Skeletal muscle satellite cell (primary cell): ENCODE data around the gene PYGL.
A peak's percentile ranks its signal among the peaks of the same experiment; 100 is the strongest.

Source experiments
- H3K27me3 ChIP-seq: 2 replicates; pipeline ENCODE4 v1.7.0; 2013; ENCODE audit warnings: low read length; ENCODE audit not compliant: control insufficient read depth, insufficient read depth
- H3K36me3 ChIP-seq: 2 replicates; pipeline ENCODE4 v1.7.0; 2013; ENCODE audit warnings: mild to moderate bottlenecking, control low read depth, low read length; ENCODE audit not compliant: insufficient read depth
- H3K4me1 ChIP-seq: 2 replicates; pipeline ENCODE4 v1.7.0; 2013; ENCODE audit warnings: low read length; ENCODE audit not compliant: control insufficient read depth, insufficient read depth
- H3K4me2 ChIP-seq: 2 replicates; pipeline ENCODE4 v1.7.0; 2013; ENCODE audit warnings: mild to moderate bottlenecking, low read length
- H3K4me3 ChIP-seq: 2 replicates; pipeline ENCODE4 v1.7.0; 2013; ENCODE audit warnings: low read length
- H3K9ac ChIP-seq: 2 replicates; pipeline ENCODE4 v1.7.0; 2013; ENCODE audit warnings: mild to moderate bottlenecking, low read depth, low read length, moderate library complexity
- H3K9me3 ChIP-seq: replicated peaks from 2 replicates; pipeline ENCODE4 v1.7.0; 2013; ENCODE audit warnings: mild to moderate bottlenecking, control low read depth, low read length

The PYGL gene

GRCh38 chr14:50887476-50887875 is 56.8 kb downstream of the PYGL start:
- Histone ChIP-seq H3K4me1 (no peaks in the 10 kb centered on the region), H3K27me3 (peaks cover 12% of the 10 kb centered on the region), H3K9ac (no peak overlapping the region), H3K9me3 (no peaks in the 10 kb centered on the region), H3K4me3 (no peak overlapping the region), H3K4me2 (no peak overlapping the region), H3K36me3 (no peaks in the 10 kb centered on the region)

GRCh38 chr14:50883827-50884197 is 60.5 kb downstream of the PYGL start:
- no peaks in the 10 kb centered on the region for H3K9me3 ChIP-seq
- no peaks in the 10 kb centered on the region for H3K4me1 ChIP-seq
- H3K9ac ChIP-seq = no peak overlapping the region
- H3K36me3 ChIP-seq = no peaks in the 10 kb centered on the region
- H3K27me3 ChIP-seq = peaks cover 32% of the 10 kb centered on the region
- no peak overlapping the region for H3K4me2 ChIP-seq
- no peak overlapping the region for H3K4me3 ChIP-seq

GRCh38 chr14:50882932-50883826 is 61.1 kb downstream of the PYGL start:
- H3K9ac ChIP-seq = no peak overlapping the region
- H3K36me3 ChIP-seq = no peaks in the 10 kb centered on the region
- no peaks in the 10 kb centered on the region for H3K9me3 ChIP-seq
- H3K4me3 ChIP-seq = no peak overlapping the region
- H3K4me2 ChIP-seq = no peak overlapping the region
- no peaks in the 10 kb centered on the region for H3K4me1 ChIP-seq
- H3K27me3 ChIP-seq = peaks cover 38% of the 10 kb centered on the region

DNA sequence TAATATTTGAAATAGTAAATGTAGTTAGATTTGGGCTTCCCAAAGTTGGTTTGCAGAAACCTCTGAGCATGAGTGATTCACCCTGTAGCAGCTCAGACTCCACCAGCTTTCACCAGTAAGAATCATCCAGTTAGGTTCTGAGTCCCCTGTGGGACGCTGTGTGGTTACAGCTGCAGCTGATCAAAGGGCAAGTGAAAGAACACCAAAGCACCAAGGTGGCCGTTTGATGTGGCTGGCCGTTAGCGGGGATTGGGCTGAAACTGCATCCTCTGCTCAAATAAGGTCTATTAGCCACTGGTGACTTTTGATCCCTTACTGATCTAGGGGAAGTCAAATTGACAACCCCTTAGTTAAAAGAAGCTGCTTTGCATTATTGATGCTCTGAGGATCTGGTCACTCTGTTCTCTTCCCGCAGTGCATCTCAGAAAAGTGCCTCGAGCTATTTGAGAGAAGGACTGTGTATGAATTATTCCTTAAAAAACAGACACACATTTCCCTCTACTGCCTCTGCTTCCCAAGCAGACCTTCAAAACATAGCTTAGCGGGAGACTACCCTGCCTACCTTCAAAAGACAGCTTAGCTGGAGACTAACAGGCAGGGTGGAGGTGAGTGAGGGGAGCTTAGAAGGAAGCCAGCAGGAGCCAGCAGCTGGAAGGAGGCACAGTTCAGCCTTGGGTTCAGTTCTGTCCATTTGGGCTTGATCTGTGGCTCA is 68.8 kb downstream of the PYGL start:
- Histone ChIP-seq H3K4me3 (no peak overlapping the region), H3K9me3 (no peaks in the 10 kb centered on the region), H3K27me3 (peaks cover 87% of the 10 kb centered on the region), H3K4me2 (no peak overlapping the region), H3K9ac (no peak overlapping the region), H3K4me1 (no peaks in the 10 kb centered on the region), H3K36me3 (no peaks in the 10 kb centered on the region)

GRCh38 chr14:50874757-50875156 is 69.5 kb downstream of the PYGL start:
- H3K36me3 ChIP-seq = no peaks in the 10 kb centered on the region
- H3K4me1 ChIP-seq = no peaks in the 10 kb centered on the region
- H3K27me3 ChIP-seq = peaks cover 91% of the 10 kb centered on the region
- H3K4me2 ChIP-seq = no peak overlapping the region
- no peak overlapping the region for H3K4me3 ChIP-seq
- H3K9ac ChIP-seq = no peak overlapping the region
- H3K9me3 ChIP-seq = no peaks in the 10 kb centered on the region

DNA sequence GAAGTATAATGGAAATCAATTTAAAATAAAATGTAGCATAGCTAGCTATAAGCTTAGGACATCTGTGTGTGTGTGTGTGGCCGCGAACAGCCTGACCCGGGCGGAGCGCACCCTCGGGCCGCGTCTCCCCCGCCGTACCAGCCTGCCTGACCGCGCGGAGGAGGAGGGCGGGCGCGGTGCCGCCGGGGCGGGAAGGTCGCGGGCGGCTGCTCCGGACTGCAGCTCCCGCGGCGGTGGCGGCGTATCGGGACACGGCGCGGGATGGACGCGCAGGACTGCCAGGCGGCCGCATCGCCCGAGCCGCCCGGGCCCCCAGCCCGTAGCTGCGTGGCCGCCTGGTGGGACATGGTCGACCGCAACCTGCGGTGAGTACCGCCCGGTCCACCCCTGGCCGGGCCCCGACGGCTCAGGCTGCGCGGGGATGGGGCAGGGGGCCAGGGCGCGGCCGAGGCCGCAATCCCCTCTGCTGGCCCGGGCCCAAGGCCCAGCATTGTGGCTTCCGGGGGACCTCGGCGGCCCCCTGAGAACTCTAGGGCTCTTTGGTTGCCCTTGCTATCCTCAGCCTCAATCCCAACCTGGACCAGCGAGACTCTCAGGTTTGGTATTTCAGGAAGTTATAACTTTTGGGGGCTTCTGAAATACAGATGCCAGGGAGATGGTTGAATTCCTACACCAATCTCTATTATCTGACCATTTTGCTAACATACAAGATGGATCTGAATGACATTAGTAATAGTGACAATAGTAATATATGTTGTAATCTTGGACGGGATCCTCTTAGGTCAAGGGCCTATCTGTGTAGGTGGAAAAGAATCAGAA is 72.2 kb downstream of the PYGL start, which contains the start of gene ABHD12B:
ABHD12B (plus strand) TSS at position 140 of the 819 bp plus-strand sequence; CDS start at position 262, 122 bp downstream.
- Histone ChIP-seq H3K36me3 (no peaks in the 10 kb centered on the region), H3K4me1 (no peaks in the 10 kb centered on the region), H3K9ac (no peak within 1 kb of the TSS), H3K4me3 (peak within 1 kb of the TSS; percentile 52), H3K9me3 (no peaks in the 10 kb centered on the region), H3K4me2 (peak within 1 kb of the TSS; percentile 73), H3K27me3 (peaks cover 90% of the 10 kb centered on the region)

DNA sequence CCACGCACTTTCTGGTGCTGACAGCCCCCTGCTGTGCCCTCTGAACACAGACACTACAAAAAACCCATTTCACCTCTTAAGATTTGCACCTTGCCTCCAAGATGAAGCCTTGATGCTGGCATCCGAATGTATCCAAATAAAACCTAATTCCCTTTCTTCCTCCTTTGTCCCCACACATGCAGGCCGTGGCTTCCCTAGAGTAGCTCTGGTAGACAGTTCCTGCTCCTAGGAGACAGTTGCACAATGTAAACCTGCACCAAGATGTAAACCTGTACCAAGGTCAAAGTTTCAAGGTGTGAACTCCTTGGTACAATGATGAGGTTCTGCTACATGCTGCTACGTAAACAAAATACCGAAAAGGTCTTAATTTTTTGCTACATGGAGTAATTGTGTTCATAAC is 73.1 kb downstream of the PYGL start:
- Histone ChIP-seq H3K4me3 (no peak overlapping the region), H3K9ac (no peak overlapping the region), H3K9me3 (no peaks in the 10 kb centered on the region), H3K27me3 (peaks cover 89% of the 10 kb centered on the region), H3K4me2 (no peak overlapping the region), H3K4me1 (no peaks in the 10 kb centered on the region), H3K36me3 (no peaks in the 10 kb centered on the region)

DNA sequence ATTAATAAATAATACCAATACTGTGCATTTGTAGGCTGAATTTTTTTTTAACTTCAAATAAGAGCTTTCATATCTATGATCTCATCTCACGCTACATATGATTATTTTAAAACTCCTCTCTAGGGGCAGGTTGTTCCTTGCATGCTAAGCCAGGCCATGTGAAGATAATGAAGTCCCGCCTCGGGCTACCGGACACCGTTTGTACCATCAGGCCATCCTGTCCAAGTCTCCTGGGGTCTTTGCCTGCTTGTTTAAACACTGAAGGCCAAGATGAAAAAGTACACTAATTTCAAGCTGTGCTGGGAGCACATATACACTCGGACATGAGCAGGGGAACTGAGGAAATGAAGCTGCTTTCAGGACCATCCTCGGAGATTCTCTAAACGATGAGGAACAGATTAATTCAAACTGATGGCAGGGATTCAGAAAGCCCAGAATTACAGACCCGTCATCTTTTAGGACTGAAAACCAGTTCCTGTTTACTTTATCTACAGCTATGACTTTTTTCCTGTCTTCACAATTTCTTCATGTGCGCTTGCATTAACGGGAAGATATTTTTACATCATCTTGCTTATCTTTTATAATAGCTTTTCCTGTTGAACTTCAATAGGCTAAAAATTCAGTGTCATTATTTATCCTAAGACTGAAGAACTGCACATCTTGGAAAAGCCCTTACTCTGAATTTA is 78.7 kb downstream of the PYGL start:
- H3K4me2 ChIP-seq = no peak overlapping the region

DNA sequence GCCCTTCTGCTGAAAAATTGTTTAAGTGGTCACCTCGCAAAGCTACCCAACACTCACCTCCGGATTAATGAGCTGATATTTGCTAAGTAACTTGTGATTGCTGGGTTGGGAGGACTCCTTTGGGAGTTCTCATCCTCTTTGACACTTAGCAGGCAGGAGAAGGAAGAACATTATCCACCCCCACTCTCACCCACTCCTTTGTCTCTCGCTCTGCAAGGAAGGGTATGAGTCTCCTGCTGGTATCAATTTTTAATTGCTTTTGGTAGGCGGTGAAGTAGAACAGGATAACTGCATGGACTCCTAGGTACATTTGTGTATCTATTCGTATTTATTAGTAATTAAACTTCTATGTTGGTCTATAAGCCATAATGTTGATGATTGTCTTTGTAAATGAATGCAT is 79.3 kb downstream of the PYGL start:
- H3K9me3 ChIP-seq = no peaks in the 10 kb centered on the region
- no peak overlapping the region for H3K4me3 ChIP-seq
- no peaks in the 10 kb centered on the region for H3K4me1 ChIP-seq
- no peak overlapping the region for H3K4me2 ChIP-seq
- no peaks in the 10 kb centered on the region for H3K36me3 ChIP-seq
- peaks cover 58% of the 10 kb centered on the region for H3K27me3 ChIP-seq
- no peak overlapping the region for H3K9ac ChIP-seq

More for the DNA sequence above, 78.7 kb downstream of the PYGL start:
- Histone ChIP-seq H3K4me3 (no peak overlapping the region), H3K9ac (no peak overlapping the region), H3K36me3 (no peaks in the 10 kb centered on the region), H3K9me3 (no peaks in the 10 kb centered on the region), H3K27me3 (peaks cover 64% of the 10 kb centered on the region), H3K4me1 (no peaks in the 10 kb centered on the region)

GRCh38 chr14:50864237-50864636 is 80.0 kb downstream of the PYGL start:
- no peak overlapping the region for H3K4me3 ChIP-seq
- H3K4me2 ChIP-seq = no peak overlapping the region
- no peaks in the 10 kb centered on the region for H3K9me3 ChIP-seq
- peaks cover 5% of the 10 kb centered on the region for H3K4me1 ChIP-seq
- no peaks in the 10 kb centered on the region for H3K36me3 ChIP-seq
- no peak overlapping the region for H3K9ac ChIP-seq
- peaks cover 53% of the 10 kb centered on the region for H3K27me3 ChIP-seq
